Lower leg skin (tissue), 3 donors: ENCODE data around the gene CDC42BPG.

Source experiments
- POLR2A ChIP-seq, 2 donors: fragments of 450-650 bp; IDR thresholded peaks; one replicate each; pipeline ENCODE4 v1.6.1; 2016 to 2017; ENCODE audit warnings: antibody characterized with exemption in 2 of 2, mild to moderate bottlenecking in 1 of 2, moderate library complexity in 1 of 2
- TF ChIP-seq, protein P1 (sequence below), 3 donors: fragments of 450-650 bp; IDR thresholded peaks; one replicate each; pipeline ENCODE4 v1.5.1; 2016; ENCODE audit warnings: antibody characterized with exemption in 3 of 3, mild to moderate bottlenecking in 3 of 3, moderate library complexity in 2 of 3

DNA sequence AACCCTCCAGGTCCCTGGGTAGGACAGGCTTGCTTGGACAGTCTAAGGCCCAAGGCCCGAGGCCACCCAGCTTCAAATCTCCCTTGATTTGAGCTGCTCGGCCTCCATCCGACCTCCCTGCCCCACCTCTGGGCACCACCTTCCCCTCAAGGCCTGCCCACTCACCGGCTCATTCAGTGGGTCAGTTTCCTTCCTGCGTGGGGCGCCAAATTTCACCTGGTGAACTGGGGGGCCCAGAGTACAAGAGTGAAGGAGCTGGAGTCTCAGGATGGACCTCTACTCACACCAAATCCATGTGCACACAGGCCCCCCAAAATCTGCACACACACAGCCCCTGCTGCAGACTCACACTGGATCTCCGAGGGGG lies 45.2 kb downstream of the CDC42BPG start:
- TF ChIP-seq, protein P1, sequence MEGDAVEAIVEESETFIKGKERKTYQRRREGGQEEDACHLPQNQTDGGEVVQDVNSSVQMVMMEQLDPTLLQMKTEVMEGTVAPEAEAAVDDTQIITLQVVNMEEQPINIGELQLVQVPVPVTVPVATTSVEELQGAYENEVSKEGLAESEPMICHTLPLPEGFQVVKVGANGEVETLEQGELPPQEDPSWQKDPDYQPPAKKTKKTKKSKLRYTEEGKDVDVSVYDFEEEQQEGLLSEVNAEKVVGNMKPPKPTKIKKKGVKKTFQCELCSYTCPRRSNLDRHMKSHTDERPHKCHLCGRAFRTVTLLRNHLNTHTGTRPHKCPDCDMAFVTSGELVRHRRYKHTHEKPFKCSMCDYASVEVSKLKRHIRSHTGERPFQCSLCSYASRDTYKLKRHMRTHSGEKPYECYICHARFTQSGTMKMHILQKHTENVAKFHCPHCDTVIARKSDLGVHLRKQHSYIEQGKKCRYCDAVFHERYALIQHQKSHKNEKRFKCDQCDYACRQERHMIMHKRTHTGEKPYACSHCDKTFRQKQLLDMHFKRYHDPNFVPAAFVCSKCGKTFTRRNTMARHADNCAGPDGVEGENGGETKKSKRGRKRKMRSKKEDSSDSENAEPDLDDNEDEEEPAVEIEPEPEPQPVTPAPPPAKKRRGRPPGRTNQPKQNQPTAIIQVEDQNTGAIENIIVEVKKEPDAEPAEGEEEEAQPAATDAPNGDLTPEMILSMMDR (IDR thresholded peaks at IDR 0.05) = no peak
- TF ChIP-seq POLR2A (IDR thresholded peaks at IDR 0.05) = no peak
